ES-I3 (cell line): ENCODE results near the gene YWHAB.
"Not testable (repeated sequence)": the region's sequence is repeated elsewhere in the genome, so short reads cannot be mapped to it uniquely, and the experiment has no call there.

Experiments
- H3K36me3 ChIP-seq: 2 replicates; pipeline ENCODE4 v1.6.1; 2013; ENCODE audit warnings: mild to moderate bottlenecking, low read length, control low read depth, moderate library complexity; ENCODE audit not compliant: insufficient read depth
- H3K4me1 ChIP-seq: 2 replicates; pipeline ENCODE4 v1.6.1; 2013; ENCODE audit warnings: mild to moderate bottlenecking, control low read depth, low read length; ENCODE audit not compliant: insufficient read depth
- H3K9ac ChIP-seq: 2 replicates; pipeline ENCODE4 v1.6.1; 2013; ENCODE audit warnings: low read depth, mild to moderate bottlenecking, low read length, moderate library complexity
- H3K9me3 ChIP-seq: 2 replicates; pipeline ENCODE4 v1.6.1; 2013; ENCODE audit warnings: mild to moderate bottlenecking, low read length, moderate library complexity; ENCODE audit not compliant: control insufficient read depth, insufficient read depth

Gene YWHAB

DNA sequence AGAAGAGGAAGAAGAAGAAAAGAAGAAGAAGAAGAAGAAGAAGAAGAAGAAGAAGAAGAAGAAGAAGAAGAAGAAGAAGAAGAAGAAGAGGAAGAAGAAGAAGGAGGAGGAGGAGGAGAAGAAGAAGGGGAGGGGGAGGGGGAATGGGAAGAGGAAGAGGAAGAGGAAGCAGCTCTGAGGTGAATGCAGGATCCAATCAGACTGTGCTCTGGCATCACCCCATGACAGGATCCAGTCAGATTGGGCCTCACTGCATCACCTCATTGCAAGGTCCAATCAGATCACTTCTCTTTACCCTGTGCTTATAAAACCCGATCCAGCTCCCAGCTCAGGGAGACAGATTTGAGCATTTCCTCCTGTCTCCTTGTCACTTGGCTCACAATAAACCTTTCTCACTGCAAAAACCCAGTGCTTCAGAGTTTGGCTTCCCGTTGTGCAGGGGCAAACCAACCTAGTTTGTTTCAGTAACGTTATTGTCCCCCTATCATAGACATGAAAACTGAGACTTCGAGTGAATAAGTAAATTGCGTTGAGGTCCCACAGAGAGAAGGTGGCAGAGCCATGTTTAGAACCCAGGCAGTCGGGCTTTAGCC lies 28.6 kb upstream of the YWHAB start:
- peaks cover 3% of the 10 kb centered on the region; the same call in 1 of the 2 replicates for H3K4me1 ChIP-seq
- H3K36me3 ChIP-seq = no peaks in the 10 kb centered on the region
- no peaks in the 10 kb centered on the region for H3K9me3 ChIP-seq
- no peak overlapping the region for H3K9ac ChIP-seq

DNA sequence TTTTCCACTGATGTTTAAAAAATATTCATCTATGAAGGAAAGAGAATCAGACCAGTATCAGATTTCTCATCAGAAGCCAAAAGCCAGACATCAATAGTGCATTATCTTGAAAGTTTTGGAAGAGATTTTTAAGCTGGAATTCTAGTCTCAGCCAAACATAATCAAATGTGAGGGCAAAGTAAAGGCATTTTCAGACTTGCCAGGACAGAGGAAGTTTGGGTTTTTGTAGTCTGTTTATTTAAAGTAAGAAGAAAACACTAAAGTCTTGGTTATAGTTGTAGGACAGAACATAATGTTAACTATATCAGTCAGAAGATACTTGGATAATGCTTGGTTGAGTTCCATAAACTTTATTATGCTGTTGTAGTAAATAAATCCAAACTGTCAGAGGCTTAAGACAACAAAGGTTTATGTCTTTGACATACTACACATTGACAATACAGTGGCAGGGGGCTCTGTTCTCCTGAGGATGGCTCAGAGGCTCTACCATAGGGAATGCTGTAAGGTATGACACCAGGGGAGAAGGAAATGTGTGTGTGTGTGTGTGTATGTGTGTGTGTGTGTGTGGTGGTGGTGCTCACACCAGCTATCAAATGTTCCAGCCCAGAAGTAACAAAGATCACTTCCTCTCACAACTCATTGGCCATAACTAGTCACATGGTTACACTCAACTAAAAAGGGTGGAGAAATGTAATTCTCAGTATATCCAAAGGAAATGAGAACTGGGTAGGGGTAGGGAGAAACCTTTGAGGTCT lies 26.7 kb upstream of the YWHAB start:
- peaks cover 3% of the 10 kb centered on the region; the same call in 1 of the 2 replicates for H3K4me1 ChIP-seq
- no peak overlapping the region for H3K9ac ChIP-seq
- H3K36me3 ChIP-seq = no peaks in the 10 kb centered on the region
- H3K9me3 ChIP-seq = no peaks in the 10 kb centered on the region

DNA sequence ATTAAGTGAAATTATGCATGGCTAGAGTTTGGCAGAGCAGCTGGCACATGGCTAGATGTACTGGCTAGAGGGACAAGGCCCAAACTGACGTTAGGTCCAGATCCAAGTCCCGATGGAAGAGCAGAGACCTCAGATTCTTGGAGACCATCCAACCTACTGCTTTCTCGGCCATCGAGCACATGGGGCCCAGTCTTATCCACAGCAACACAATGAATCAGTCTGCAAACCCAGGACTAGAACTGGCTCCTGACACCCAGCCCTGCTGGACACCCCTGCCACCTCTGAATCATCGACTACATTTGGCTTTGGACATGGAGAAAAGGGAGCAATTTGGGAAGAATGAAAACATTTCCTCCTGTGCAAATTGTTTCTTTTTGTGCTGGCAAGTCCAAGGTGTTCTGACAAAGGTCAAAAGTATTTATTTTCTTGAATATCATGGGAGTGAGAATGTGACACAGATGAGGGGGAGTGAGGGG lies 23.9 kb upstream of the YWHAB start:
- Histone ChIP-seq H3K9ac (no peak overlapping the region), H3K36me3 (no peaks in the 10 kb centered on the region), H3K9me3 (no peaks in the 10 kb centered on the region), H3K4me1 (peaks cover 3% of the 10 kb centered on the region; the same call in 1 of the 2 replicates)

DNA sequence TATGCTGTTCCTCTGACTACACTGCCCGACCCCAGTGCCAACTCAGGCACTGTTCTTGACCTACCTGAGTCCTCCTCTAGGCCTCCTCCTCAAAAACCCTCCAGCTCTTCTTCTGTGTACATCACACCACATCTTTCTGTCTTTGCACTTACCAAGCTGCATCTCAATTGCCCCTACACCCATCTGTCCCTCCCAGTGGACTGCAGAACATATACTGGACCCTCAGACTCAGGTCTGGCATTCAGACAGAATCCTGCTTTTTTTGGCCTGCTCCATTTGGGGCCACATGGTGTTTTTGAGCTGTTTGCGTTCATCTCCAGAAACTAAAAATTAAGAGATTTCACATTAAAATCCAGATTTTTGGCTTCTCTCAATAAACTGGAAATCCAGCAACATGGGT lies 23.2 kb upstream of the YWHAB start:
- Histone ChIP-seq H3K4me1 (peaks cover 3% of the 10 kb centered on the region; the same call in 1 of the 2 replicates), H3K9ac (no peak overlapping the region), H3K36me3 (no peaks in the 10 kb centered on the region), H3K9me3 (no peaks in the 10 kb centered on the region)

DNA sequence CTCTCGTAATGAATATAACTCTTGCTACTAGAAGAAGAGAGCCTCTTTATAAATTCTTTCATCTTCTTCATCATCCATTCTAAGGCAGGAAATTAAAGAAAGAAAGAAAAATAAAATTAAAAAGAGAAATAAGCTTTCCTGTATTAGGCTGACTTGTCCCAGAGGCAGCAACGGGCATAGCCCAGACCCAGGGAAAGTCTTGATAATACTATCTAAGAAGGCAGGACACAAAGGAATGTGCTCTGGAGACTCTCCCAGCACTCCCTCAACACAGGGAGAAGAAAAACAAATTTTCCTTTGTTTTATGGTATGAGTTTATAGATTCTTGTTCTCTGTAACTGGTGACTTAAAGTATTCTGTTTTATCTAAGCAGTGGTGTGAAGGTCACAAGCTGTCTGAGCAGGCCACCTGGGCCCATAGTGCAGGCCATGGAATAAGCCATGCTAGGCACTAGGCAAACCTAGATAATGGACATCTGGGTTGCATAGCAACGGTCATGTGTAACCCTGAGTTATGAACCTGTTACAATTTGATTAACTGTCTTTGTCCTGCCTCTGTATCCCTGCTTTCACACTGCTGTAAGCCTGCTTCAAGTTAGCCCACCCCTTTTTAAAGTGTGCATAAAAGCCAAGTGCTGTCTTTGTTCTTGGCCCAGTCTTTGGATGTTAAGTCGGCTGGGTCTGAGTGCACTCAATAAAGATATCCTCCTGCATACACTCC lies 22.0 kb upstream of the YWHAB start:
- not testable (repeated sequence) for H3K36me3 ChIP-seq, H3K9ac ChIP-seq, H3K4me1 ChIP-seq, H3K9me3 ChIP-seq

DNA sequence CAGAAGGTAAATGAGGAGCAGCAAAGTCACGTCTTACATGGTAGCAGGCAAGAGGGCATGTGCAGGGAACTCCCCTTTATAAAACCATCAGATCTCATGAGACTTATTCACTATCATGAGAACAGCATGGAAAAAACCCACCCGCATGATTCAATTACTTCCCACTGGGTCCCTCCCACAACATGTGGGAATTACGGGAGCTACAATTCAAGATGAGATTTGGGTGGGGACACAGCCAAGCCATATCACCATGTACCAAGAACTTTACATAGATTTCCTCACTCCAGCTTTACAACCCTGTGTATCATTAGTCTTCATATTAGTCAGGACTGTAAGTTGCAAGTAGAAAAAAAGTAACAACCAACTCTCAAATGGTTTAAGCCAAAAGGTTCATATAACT lies 21.0 kb upstream of the YWHAB start:
- H3K4me1 ChIP-seq, H3K36me3 ChIP-seq, H3K9ac ChIP-seq, H3K9me3 ChIP-seq: not testable (repeated sequence)

DNA sequence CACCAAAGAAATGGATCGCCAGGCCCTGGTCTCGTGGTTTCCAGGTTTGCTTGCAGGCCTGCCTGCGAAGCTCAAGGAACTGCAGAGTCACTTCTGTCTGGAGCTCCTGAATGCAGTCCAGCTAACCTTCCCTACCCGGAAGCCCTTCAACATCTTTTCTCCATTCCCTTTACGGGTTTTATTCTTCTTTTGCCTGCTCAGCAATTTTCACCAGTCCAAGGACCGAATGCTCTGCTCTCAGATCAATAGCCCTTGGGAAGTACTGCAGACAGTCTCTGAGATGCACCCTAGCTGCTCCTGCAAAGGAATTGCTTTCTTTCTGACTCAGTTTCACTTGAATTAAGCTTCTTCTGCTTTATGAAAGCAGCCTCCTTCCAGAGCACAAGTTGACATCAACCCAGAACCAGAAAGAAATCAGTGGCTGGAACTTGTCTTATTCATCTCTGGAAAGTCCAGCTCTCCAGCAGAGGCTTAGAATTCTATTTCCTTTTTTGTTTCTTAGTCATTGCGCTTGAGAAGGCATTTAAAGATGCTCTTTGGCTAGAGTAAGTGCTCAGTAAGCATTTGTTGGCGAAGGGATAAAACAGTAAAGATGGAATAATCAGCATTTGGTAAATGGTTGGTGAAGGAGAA lies 18.7 kb upstream of the YWHAB start:
- H3K4me1 ChIP-seq = no peaks in the 10 kb centered on the region
- no peaks in the 10 kb centered on the region for H3K36me3 ChIP-seq
- no peaks in the 10 kb centered on the region for H3K9me3 ChIP-seq
- no peak overlapping the region for H3K9ac ChIP-seq

DNA sequence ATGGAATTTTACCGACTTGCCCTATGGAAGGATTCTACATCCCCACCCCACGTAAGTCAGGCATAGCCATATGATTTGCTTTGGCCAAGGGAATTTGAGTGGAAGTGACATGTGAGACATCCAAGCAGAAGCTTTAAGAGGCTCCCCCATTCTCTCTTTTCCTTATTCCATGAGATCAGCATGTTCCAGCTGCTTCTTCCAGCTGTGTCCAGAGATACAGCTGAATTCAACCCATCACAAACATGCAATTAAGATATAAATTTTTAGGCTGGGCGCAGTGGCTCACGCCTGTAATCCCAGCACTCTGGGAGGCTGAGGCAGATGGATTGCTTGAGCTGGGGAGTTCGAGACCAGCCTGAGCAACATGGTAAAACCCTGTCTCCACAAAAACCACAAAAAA lies 16.0 kb upstream of the YWHAB start:
- H3K36me3 ChIP-seq = no peaks in the 10 kb centered on the region
- no peaks in the 10 kb centered on the region for H3K4me1 ChIP-seq
- no peak overlapping the region for H3K9ac ChIP-seq
- no peaks in the 10 kb centered on the region for H3K9me3 ChIP-seq

DNA sequence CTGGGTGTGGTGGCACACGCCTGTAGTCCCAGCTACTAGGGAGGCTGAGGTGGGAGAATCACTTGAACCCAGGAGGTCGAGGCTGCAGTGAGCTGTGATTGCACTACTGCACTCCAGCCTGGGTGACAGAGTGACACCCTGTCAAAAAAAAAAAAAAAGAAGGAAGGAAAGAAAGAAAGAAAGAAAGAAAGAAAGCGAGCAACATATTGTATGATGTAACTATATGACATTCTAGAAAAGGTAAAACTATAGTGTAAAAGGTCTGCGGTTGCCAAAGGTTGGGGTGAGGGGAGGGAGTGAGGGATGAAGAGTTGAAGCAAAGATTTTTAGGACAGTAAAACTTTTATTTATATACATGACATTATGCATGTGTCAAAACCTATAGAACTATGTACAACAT lies 3.1 kb upstream of the YWHAB start:
- H3K36me3 ChIP-seq, H3K9ac ChIP-seq, H3K9me3 ChIP-seq, H3K4me1 ChIP-seq: not testable (repeated sequence)

DNA sequence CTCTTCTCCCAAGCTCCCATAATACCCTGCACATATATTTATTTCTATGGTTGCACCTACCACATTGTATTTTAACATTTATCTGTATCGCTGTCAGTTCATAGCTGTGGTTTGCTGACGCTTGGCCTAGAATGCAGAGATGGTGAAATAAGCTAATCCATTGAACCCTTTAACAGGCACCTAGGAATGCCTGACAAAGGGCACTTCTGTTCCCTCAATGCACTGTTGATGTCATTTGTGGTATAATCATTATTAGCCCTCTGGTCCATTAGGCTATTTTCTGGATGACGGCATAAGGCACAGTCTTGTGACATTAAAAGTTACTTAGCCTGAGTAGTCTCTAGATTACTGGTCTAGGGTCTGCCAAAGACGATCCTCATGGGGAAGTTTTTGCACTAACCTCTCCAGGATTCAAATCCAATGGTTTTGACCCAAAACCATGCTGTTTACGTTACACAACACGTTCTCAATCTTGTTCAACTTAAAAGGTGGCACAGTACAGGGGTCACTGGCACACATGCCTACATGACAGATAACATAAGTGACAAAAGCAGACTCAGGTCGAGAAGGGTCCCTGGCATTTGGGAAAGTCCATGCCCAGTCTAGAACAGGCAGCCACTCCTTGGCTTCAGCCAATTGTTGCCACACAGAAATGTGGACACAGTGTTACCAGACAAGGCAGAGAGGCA lies 2.1 kb upstream of the YWHAB start:
- Histone ChIP-seq H3K9ac (no peak overlapping the region), H3K4me1 (peaks cover 5% of the 10 kb centered on the region; the same call in 1 of the 2 replicates), H3K9me3 (no peaks in the 10 kb centered on the region; the same call in 1 of the 2 replicates), H3K36me3 (no peaks in the 10 kb centered on the region)

DNA sequence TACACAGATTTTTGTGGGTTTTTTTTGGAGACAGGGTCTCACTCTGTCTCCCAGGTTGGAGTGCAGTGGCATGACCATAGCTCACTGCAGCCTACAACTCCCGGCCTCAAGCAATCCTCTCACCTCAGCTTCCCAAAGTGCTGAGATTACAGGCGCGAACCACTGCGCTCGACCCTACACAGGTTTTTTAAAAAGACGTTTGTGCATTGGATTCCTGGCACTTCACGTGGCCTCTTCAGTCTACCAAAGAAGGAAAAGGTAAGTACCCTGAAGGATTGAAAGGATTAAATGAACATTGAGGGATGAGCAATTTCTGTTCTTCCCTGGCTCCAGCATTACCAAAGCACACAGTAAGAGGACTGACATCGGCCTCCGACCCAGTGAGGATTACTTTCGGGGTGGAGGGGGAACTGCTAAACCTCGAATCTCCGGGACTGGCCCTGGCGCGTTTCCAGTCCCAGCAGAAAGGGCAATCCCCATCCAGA lies 556 bp upstream of the YWHAB start:
- H3K9me3 ChIP-seq = no peaks in the 10 kb centered on the region
- H3K36me3 ChIP-seq = no peaks in the 10 kb centered on the region
- H3K4me1 ChIP-seq = peaks cover 10% of the 10 kb centered on the region; the same call in 1 of the 2 replicates
- H3K9ac ChIP-seq = peak overlapping the region; percentile 61

DNA sequence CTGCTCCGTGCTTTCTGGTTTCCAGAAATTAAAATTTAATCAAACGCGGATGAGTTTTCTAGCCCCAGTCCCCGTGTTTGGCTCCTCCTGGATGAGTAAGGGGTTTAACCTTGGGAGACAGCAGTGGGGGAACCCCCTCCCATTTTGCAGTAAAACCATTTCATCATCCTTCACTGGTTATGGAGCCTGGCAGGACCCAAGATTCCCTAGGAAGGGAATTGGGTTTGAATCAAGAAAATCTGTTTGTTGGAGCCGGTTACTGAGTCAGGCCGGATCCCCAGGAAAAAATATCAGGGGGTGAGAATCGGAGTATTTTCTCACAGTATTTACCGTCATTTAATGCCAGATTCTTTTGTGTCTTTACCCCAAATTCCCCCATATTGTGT lies 754 bp downstream of the YWHAB start:
- H3K36me3 ChIP-seq = no peaks in the 10 kb centered on the region
- peak overlapping the region; percentile 99 for H3K9ac ChIP-seq
- peaks cover 10% of the 10 kb centered on the region; the same call in 1 of the 2 replicates for H3K4me1 ChIP-seq
- no peaks in the 10 kb centered on the region for H3K9me3 ChIP-seq

DNA sequence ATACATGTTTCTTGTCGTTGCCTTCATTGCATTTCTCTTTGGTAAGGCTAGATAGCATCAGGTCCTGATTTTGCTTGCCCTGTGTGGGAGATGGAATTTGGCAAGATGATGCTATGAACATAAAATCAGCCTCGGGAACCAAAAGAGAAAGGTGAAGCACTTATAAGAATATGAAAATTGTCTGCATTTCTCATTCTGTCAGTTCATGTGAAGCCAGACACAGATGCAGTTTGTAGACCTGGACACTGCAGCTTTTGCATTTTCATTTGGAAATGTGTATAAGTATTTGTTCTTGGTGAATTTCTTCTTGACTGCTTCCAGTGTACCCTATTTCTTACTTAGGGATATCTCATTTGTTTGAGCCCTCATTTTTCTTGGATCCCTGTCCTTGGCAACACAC lies 1.3 kb downstream of the YWHAB start:
- H3K4me1 ChIP-seq = peaks cover 10% of the 10 kb centered on the region; the same call in 1 of the 2 replicates
- H3K36me3 ChIP-seq = no peaks in the 10 kb centered on the region

DNA sequence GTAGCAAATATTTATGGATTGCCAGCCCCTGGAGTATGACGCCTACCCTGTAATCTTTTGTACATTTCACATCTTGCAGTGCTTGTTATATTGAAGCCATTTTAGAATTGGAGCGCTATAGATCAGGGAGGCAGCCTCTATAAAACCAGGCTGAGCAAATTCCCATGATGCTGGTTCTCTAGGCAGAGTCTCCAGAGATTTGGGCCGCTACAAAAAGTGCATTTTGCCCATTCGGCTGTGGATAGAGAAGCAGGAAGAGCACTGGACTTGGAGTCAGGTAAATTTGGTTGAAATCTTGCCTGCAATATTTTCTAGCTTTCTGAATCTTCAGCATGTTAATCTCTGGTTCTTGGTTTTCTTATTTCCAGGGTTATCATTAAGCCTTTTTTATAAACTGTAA lies 2.0 kb downstream of the YWHAB start:
- no peaks in the 10 kb centered on the region for H3K36me3 ChIP-seq
- H3K4me1 ChIP-seq = peaks cover 10% of the 10 kb centered on the region; the same call in 1 of the 2 replicates

More for the DNA sequence above, 1.3 kb downstream of the YWHAB start:
- Histone ChIP-seq H3K9ac (peak overlapping the region; percentile 99), H3K9me3 (no peaks in the 10 kb centered on the region)

More for the DNA sequence above, 2.0 kb downstream of the YWHAB start:
- no peaks in the 10 kb centered on the region for H3K9me3 ChIP-seq
- H3K9ac ChIP-seq = peak overlapping the region; percentile 99
